A673 (cell line): ENCODE data around the gene GRAMD1B.

Experiments
- EZH2 ChIP-seq: fragments of 200-600 bp; sonication (generic); IDR thresholded peaks from 2 replicates; pipeline ENCODE4 v1.6.1; 2017; ENCODE audit warnings: borderline replicate concordance, low read depth, mild to moderate bottlenecking, mixed read lengths, antibody characterized with exemption, low read length; ENCODE audit not compliant: poor library complexity, severe bottlenecking
- TF ChIP-seq, protein P1 (sequence below): fragments of 300-800, 200-600 bp; sonication (generic); conservative IDR thresholded peaks from 2 replicates; pipeline ENCODE4 v1.5.1; 2017; ENCODE audit warnings: low read depth, mild to moderate bottlenecking, antibody characterized with exemption, low read length, moderate library complexity, mixed read lengths

DNA sequence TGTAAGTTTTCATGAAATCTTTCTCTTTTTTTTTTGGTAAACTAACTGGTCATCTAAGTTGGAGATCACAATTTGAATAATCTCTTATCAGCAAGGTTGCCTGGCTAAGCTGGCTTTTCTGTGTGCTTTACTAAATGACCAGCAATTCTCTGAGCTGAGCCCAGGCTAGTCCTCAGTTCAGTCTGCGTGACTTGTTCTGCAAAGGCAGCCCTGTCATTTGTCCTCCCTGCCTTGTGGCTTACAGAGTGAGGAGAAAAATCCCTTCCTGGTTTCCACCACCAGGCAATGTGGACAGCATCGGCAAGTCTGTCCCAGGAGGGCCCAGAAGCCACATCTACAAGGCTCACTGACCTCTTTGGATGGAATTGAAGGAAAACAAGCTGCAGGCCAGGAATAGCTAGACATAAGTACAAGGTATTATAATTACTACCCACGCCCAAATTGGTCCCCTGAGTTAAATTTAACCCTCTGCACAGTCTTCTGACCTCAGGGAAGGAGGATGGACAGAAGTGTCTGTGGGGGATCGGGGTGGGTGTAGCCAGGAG lies 115.7 kb downstream of the GRAMD1B start:
- TF ChIP-seq, protein P1, sequence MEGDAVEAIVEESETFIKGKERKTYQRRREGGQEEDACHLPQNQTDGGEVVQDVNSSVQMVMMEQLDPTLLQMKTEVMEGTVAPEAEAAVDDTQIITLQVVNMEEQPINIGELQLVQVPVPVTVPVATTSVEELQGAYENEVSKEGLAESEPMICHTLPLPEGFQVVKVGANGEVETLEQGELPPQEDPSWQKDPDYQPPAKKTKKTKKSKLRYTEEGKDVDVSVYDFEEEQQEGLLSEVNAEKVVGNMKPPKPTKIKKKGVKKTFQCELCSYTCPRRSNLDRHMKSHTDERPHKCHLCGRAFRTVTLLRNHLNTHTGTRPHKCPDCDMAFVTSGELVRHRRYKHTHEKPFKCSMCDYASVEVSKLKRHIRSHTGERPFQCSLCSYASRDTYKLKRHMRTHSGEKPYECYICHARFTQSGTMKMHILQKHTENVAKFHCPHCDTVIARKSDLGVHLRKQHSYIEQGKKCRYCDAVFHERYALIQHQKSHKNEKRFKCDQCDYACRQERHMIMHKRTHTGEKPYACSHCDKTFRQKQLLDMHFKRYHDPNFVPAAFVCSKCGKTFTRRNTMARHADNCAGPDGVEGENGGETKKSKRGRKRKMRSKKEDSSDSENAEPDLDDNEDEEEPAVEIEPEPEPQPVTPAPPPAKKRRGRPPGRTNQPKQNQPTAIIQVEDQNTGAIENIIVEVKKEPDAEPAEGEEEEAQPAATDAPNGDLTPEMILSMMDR: no peak
- TF ChIP-seq EZH2: no peak
